Suprapubic skin (tissue), 4 donors: Measurements from ENCODE around the gene SFTPB.

Experiments used
- CTCF ChIP-seq, 2 donors: fragments of 200-600 bp in 1 of 2; fragments of 450-650 bp in 1 of 2; sonication (generic) in 1 of 2; IDR thresholded peaks; one replicate each; pipeline ENCODE4 v1.5.1; 2016 to 2019; ENCODE audit warnings: antibody characterized with exemption in 2 of 2, mild to moderate bottlenecking in 1 of 2, moderate library complexity in 1 of 2
- POLR2A ChIP-seq, 2 donors: fragments of 450-650 bp; IDR thresholded peaks; one replicate each; pipeline ENCODE4 v1.6.1; 2017; ENCODE audit warnings: antibody characterized with exemption in 2 of 2, mild to moderate bottlenecking in 2 of 2, moderate library complexity in 2 of 2
- POLR2AphosphoS5 ChIP-seq, 3 donors: sonication (generic); formaldehyde crosslinking; IDR thresholded peaks; one replicate each; pipeline ENCODE4 v1.6.1; 2017; ENCODE audit warnings: antibody characterized with exemption in 3 of 3

- TF ChIP-seq CTCF (IDR thresholded peaks at IDR 0.05) (no peak), POLR2AphosphoS5 (IDR thresholded peaks at IDR 0.05) (no peak), POLR2A (IDR thresholded peaks at IDR 0.05) (no peak)
These were observed 46.8 kb upstream of the SFTPB start for GRCh38 chr2:85714841-85715240.
